GM08714 (cell line): ENCODE measurements around the gene FOXC1.

Experiments
- H3K4me3 ChIP-seq: fragments of 200-500 bp; sonication (Bioruptor generic); 2 replicates; pipeline ENCODE4 v1.5.1; 2014; ENCODE audit warnings: mild to moderate bottlenecking, low read length, inconsistent platforms
- ZNF274 ChIP-seq: IDR thresholded peaks from 2 replicates; pipeline ENCODE4 v1.6.1; 2012; ENCODE audit warnings: mild to moderate bottlenecking, low read depth, low read length

Gene FOXC1

GRCh38 chr6:1659816-1660215 is 50.1 kb downstream of the FOXC1 start:
- H3K4me3 ChIP-seq: no peak overlapping the region
- TF ChIP-seq ZNF274: no peak

DNA sequence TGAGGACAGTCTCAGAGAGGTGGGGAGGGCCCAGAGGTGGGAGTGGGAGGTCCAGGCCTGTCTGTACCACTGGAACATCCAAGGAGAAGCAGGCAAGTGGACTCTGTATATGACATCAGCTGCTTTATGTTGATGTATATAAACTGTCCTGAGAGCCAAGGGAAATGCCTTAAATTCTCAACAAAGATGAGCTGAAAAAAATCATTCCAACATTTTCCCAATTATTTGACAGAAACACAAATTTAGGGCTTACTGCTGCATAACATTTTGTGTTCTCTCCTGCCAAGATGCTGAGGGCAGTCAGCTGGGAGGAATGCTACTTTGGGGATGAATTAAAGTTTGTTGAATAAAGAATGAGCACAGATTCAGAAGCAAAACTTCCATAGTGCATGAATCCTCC is 52.8 kb downstream of the FOXC1 start:
- no peak overlapping the region for H3K4me3 ChIP-seq
- no peak for TF ChIP-seq ZNF274
